Natural killer cell (primary cell): ENCODE results near the gene KCNQ2. TPM values are rescaled to one million over a fixed set of nuclear protein-coding genes. Genes with fewer than 3 reads are reported as not detected.
A peak's percentile ranks its signal among the peaks of the same experiment; 100 is the strongest.

ENCODE experiments used
- ATAC-seq, 3 donors: fragments of 150-1000 bp in 2 of 3; fragments of 200-7000 bp in 1 of 3; cut with Tn5 transposase; 1 replicate in 1 of 3; 2 replicates in 2 of 3; pipeline ENCODE4 v1.10.0; 2021; ENCODE audit warnings: mild to moderate bottlenecking in 2 of 3, moderate library complexity in 2 of 3
- DNase-seq, 2 donors: peaks; one replicate each; pipeline versions ENCODE4 v3.0.0 to v3.0.0-alpha.2; 2013 to 2021; ENCODE audit warnings: mixed read lengths in 1 of 2
- H3K27ac ChIP-seq: one replicate; pipeline ENCODE4 v1.5.1; 2013; ENCODE audit warnings: mild to moderate bottlenecking, low read length
- H3K27me3 ChIP-seq: one replicate; pipeline ENCODE4 v1.6.1; 2013; ENCODE audit warnings: low read length; ENCODE audit not compliant: control insufficient read depth, insufficient read depth
- H3K36me3 ChIP-seq: one replicate; pipeline ENCODE4 v1.6.1; 2013; ENCODE audit warnings: low read length; ENCODE audit not compliant: control insufficient read depth, insufficient read depth
- H3K4me1 ChIP-seq: one replicate; pipeline ENCODE4 v1.6.1; 2013; ENCODE audit warnings: low read length; ENCODE audit not compliant: control insufficient read depth, insufficient read depth
- H3K4me3 ChIP-seq: one replicate; pipeline ENCODE4 v1.5.1; 2013; ENCODE audit warnings: low read length
- H3K9me3 ChIP-seq: one replicate; pipeline ENCODE4 v1.6.1; 2013; ENCODE audit warnings: low read length; ENCODE audit not compliant: control insufficient read depth, insufficient read depth
- H3K27ac Mint-ChIP-seq, 2 donors: one replicate each; pipeline ENCODE4 v1.8.0; 2022; ENCODE audit warnings: mild to moderate bottlenecking in 2 of 2, mixed read lengths in 2 of 2, moderate library complexity in 1 of 2
- H3K27me3 Mint-ChIP-seq, 2 donors: one replicate each; pipeline ENCODE4 v1.8.0; 2022; ENCODE audit warnings: low read depth in 2 of 2, mixed read lengths in 2 of 2
- H3K36me3 Mint-ChIP-seq: one replicate; pipeline ENCODE4 v1.8.0; 2022; ENCODE audit warnings: mixed read lengths
- H3K4me1 Mint-ChIP-seq, 2 donors: one replicate each; pipeline ENCODE4 v1.8.0; 2022; ENCODE audit warnings: mixed read lengths in 2 of 2
- H3K4me3 Mint-ChIP-seq: one replicate; pipeline ENCODE4 v1.8.0; 2022; ENCODE audit warnings: mild to moderate bottlenecking, moderate library complexity, mixed read lengths
- H3K9me3 Mint-ChIP-seq, 2 donors: one replicate each; pipeline ENCODE4 v1.8.0; 2022; ENCODE audit warnings: mixed read lengths in 2 of 2
- CTCF ChIP-seq: fragments of 200-600 bp; IDR thresholded peaks from one replicate; pipeline ENCODE4 v1.8.0; 2022; ENCODE audit warnings: antibody characterized with exemption
- WGBS: methylation state at CpG from one replicate; pipeline ENCODE4 v1.1.7; 2013; ENCODE audit warnings: missing lambda C conversion rate; ENCODE audit not compliant: insufficient coverage; 5-methylcytosine and 5-hydroxymethylcytosine counted together
- intact Hi-C: fragments of 100-400 bp; cut with micrococcal nuclease; formaldehyde crosslinking; loops from one replicate; pipeline ENCODE4 v1.14.2; 2022
- total RNA-seq, 4 donors: library from RNA; stranded (reverse); fragments of 120-200 nt in 1 of 4; gene quantifications; one replicate each; pipeline versions ENCODE4 v1.2.3 to v1.2.4, GENCODE V29; 2013 to 2022

KCNQ2 gene
- total RNA-seq, 3 donors from 2014 or later (not counting 1 experiment from before 2014, with no cell fraction given), result not detected

- no peak overlapping the region for H3K27ac ChIP-seq
- intact Hi-C loops, result no loop called here
- Mint-ChIP-seq H3K36me3 (no peaks in the 10 kb centered on the region), H3K27ac (no peak overlapping the region), H3K4me1 (peaks cover 0 to 4% of the 10 kb centered on the region in 2 donors), H3K9me3 (no peaks in the 10 kb centered on the region), H3K27me3 (peaks cover 6 to 22% of the 10 kb centered on the region in 2 donors), H3K4me3 (no peak overlapping the region)
- 59% methylated on average over 22 of the region's 22 CpGs for WGBS
- DNase-seq (peak in 1 of 2 donors; percentile 28), ATAC-seq (no peak)
- H3K36me3 ChIP-seq, result no peaks in the 10 kb centered on the region
- no peaks in the 10 kb centered on the region for H3K9me3 ChIP-seq
- H3K4me3 ChIP-seq, result no peak overlapping the region
- H3K4me1 ChIP-seq, result peaks cover 11% of the 10 kb centered on the region
- no peaks in the 10 kb centered on the region for H3K27me3 ChIP-seq
- no peak for TF ChIP-seq CTCF
These were observed 11.2 kb downstream of the KCNQ2 start for GRCh38 chr20:63461104-63461763.

GRCh38 chr20:63459070-63459380 lies 13.4 kb downstream of the KCNQ2 start:
- Histone ChIP-seq H3K27ac (no peak overlapping the region), H3K4me3 (no peak overlapping the region), H3K36me3 (no peaks in the 10 kb centered on the region), H3K9me3 (no peaks in the 10 kb centered on the region), H3K27me3 (peaks cover 8% of the 10 kb centered on the region), H3K4me1 (peaks cover 16% of the 10 kb centered on the region)
- DNase-seq (no peak), ATAC-seq (no peak)
- WGBS, result 92% methylated on average over 17 of the region's 17 CpGs
- Mint-ChIP-seq H3K27me3 (peaks cover 6 to 28% of the 10 kb centered on the region in 2 donors), H3K9me3 (no peaks in the 10 kb centered on the region), H3K36me3 (no peaks in the 10 kb centered on the region), H3K4me3 (no peak overlapping the region), H3K4me1 (peaks cover 0 to 4% of the 10 kb centered on the region in 2 donors), H3K27ac (no peak overlapping the region)
- TF ChIP-seq CTCF, result no peak
- intact Hi-C loops, result no loop called here

- Mint-ChIP-seq H3K27me3 (peaks cover 6 to 24% of the 10 kb centered on the region in 2 donors), H3K36me3 (no peaks in the 10 kb centered on the region), H3K27ac (no peak overlapping the region), H3K9me3 (no peaks in the 10 kb centered on the region), H3K4me1 (peaks cover 0 to 4% of the 10 kb centered on the region in 2 donors), H3K4me3 (no peak overlapping the region)
- H3K4me1 ChIP-seq, result peaks cover 18% of the 10 kb centered on the region
- H3K9me3 ChIP-seq, result no peaks in the 10 kb centered on the region
- no peak for TF ChIP-seq CTCF
- H3K27me3 ChIP-seq, result peaks cover 9% of the 10 kb centered on the region
- no peak for DNase-seq
- WGBS, result 96% methylated on average over 36 of the region's 36 CpGs
- intact Hi-C loops, result no loop called here
- no peak for ATAC-seq
- H3K27ac ChIP-seq, result no peak overlapping the region
- no peak overlapping the region for H3K4me3 ChIP-seq
- H3K36me3 ChIP-seq, result no peaks in the 10 kb centered on the region
These were observed 14.0 kb downstream of the KCNQ2 start for GRCh38 chr20:63458170-63459069.
